ENCODE measurements around the gene SP3.
A peak's percentile ranks its signal among the peaks of the same experiment; 100 is the strongest.
"Not testable (repeated sequence)": the region's sequence is repeated elsewhere in the genome, so short reads cannot be mapped to it uniquely, and the experiment has no call there.

The SP3 gene

DNA sequence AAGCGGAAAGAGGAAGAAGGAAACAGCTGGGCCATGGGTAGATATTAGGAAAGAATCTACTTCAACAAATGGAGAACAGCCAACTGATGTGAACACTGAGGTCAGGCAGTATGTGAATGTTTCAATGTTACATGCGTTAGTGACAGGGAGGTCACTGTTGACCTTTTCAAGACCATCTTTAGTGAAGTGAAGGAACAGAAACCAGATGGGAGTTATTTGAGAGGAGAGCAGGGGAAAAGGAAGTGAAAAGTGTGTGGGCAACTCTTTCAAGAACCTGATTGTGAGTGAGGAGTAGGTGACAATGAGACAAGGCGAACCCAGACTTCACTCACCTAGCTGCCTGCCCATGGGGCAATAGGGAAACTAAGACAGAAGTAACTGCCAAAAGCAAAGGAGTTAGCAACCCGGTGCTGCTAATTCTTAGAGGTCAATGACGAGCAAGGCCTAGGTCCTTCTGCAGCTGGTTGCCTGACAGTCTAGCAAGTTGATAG, 67.0 kb downstream of the SP3 start:
- in situ Hi-C loops (cut with MboI; ENCODE audit: low sequenced_read_pairs), result no loop called here
- H3K9me3 ChIP-seq, result no peaks in the 10 kb centered on the region
- H3K4me1 ChIP-seq, result no peaks in the 10 kb centered on the region
- no peak for DNase-seq (ENCODE audit: low spot score in 2 of 2)
- no peak overlapping the region for H3K4me3 ChIP-seq
- no peaks in the 10 kb centered on the region for H3K27me3 ChIP-seq (ENCODE audit: low read depth)
- no peaks in the 10 kb centered on the region for H3K36me3 ChIP-seq (replicated peaks)

DNA sequence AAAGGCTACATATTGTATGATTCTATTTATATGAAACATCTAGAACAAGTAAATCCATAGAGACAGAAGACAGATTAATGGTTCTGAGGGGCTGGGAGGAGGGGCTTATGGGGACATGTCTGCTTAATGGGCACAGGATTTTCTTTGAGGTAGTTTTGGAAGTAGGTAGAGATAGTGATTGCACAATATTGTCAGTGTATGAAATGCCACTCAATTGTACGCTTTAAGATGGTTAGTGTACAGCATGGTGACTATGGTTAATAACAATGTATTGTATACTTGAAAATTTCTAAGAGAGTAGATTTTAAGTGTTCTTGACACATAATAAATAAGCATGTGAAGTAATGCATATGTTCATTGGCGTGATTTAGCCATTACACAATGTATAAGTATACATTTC, 68.4 kb downstream of the SP3 start:
- in situ Hi-C loops (cut with MboI; ENCODE audit: low sequenced_read_pairs), result no loop called here

DNA sequence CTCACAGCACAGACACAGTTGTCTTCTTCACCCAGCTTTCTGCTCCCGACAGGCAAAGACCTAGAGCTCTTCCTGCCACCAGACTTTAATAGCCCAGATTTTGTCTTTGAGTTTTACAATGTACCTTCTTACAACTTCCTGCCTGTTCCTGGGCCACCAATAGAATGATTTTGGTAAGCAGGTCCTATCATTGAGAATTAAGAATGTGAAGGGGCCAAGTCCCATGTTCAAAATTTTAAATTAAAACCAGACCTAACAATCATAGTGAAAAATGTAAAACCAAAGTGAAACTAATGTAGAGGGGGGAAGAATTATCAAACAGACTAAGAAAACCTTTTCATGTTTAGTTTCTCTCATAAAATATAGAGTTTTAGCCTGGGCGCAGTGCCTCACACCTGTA, 72.8 kb downstream of the SP3 start:
- no peak for DNase-seq (ENCODE audit: low spot score in 2 of 2)
- Histone ChIP-seq H3K4me1 (no peaks in the 10 kb centered on the region), H3K9me3 (peaks cover 10% of the 10 kb centered on the region), H3K36me3 (replicated peaks) (no peaks in the 10 kb centered on the region), H3K27me3 (ENCODE audit: low read depth) (no peaks in the 10 kb centered on the region), H3K4me3 (no peak overlapping the region)
- in situ Hi-C loops (cut with MboI; ENCODE audit: low sequenced_read_pairs), result no loop called here

More for the DNA sequence above, 68.4 kb downstream of the SP3 start:
- no peaks in the 10 kb centered on the region for H3K36me3 ChIP-seq (replicated peaks)
- no peaks in the 10 kb centered on the region for H3K9me3 ChIP-seq
- H3K4me1 ChIP-seq, result no peaks in the 10 kb centered on the region
- H3K27me3 ChIP-seq (ENCODE audit: low read depth), result no peaks in the 10 kb centered on the region
- DNase-seq (ENCODE audit: low spot score in 2 of 2), result no peak
- no peak overlapping the region for H3K4me3 ChIP-seq

DNA sequence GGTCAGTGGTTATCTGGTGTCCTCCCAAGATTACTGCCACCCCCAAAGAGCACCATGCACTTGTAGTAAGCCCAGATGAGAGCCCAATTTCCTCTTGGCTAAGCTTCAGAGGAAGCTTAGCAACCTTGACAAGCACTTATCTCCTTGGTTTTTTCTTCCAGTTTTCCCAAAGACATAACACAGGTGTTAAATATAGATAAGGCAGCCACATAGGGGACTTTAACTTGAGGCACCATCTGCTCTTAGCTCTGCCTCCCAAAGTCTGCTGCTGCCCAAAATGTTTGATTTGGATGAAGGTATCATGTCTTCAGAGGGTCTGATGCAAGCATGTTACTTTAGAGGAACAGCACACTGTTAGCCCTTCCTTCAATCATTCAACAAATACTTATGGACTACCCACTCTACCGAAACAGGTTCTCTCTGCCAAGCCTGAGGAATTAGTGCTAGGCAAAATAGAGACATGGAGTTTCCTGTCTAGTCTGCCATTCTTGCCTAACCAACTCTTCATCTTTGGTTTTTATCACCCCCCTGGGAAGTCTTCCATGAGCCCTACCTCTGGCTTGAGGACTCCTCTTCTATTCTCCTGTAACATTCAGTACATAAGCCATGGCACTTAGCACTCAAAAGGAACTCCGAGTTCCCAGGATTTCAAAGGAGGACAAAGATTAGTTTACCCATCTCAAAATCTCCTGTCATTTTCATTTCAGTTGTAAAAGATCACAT, 73.7 kb downstream of the SP3 start:
- Histone ChIP-seq H3K27me3 (ENCODE audit: low read depth) (no peaks in the 10 kb centered on the region), H3K9me3 (peaks cover 10% of the 10 kb centered on the region), H3K36me3 (replicated peaks) (no peaks in the 10 kb centered on the region), H3K4me1 (0 out of 2 replicates have a peak, but pooled peaks cover 2% of the 10 kb centered on the region), H3K4me3 (no peak overlapping the region)
- in situ Hi-C loops (cut with MboI; ENCODE audit: low sequenced_read_pairs), result no loop called here
- DNase-seq (ENCODE audit: low spot score in 2 of 2), result no peak

DNA sequence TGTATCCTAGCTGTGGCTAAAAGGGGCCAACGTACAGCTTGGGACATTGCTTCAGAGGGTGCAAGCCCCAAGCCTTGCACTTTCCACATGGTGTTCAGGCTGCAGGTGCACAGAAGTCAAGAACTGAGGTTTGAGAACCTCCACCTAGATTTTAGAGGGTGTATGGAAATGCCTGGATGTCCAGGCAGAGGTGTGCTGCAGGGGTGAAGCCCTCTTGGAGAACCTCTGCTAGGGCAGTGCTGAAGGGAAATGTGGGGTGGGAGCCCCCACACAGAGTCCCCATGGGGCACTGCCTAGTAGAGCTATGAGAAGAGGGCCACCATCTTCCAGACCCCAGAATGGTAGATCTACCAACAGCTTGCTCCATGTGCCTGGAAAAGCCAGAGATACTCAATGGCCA, 75.7 kb downstream of the SP3 start:
- H3K27me3 ChIP-seq (ENCODE audit: low read depth); DNase-seq (ENCODE audit: low spot score in 2 of 2); H3K36me3 ChIP-seq (replicated peaks); in situ Hi-C loops (cut with MboI; ENCODE audit: low sequenced_read_pairs); H3K4me3 ChIP-seq; H3K4me1 ChIP-seq: not testable (repeated sequence)
- peaks cover 10% of the 10 kb centered on the region for H3K9me3 ChIP-seq

DNA sequence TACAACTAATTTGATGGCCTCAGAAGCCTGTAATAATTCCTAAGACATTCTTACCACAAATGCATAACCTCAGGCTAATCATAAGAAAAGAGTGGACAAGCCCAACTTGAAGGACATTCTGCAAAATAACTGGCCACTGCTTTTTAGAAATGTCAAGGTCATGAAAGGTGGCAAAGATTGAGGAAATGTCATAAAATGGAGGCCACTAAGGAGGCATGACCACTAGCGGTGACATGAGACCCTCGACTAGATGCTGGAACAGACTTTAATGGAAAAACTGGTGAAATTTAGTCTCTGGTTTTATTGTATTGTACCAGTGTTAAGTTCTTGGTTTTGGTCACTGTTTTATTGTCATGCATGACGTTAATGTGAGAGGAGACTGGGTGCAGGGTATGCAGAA, 78.6 kb downstream of the SP3 start:
- Histone ChIP-seq H3K36me3 (replicated peaks) (no peaks in the 10 kb centered on the region), H3K9me3 (peaks cover 10% of the 10 kb centered on the region), H3K4me1 (0 out of 2 replicates have a peak, but pooled peaks cover 2% of the 10 kb centered on the region), H3K27me3 (ENCODE audit: low read depth) (no peaks in the 10 kb centered on the region), H3K4me3 (no peak overlapping the region)
- in situ Hi-C loops (cut with MboI; ENCODE audit: low sequenced_read_pairs), result no loop called here
- no peak for DNase-seq (ENCODE audit: low spot score in 2 of 2)

DNA sequence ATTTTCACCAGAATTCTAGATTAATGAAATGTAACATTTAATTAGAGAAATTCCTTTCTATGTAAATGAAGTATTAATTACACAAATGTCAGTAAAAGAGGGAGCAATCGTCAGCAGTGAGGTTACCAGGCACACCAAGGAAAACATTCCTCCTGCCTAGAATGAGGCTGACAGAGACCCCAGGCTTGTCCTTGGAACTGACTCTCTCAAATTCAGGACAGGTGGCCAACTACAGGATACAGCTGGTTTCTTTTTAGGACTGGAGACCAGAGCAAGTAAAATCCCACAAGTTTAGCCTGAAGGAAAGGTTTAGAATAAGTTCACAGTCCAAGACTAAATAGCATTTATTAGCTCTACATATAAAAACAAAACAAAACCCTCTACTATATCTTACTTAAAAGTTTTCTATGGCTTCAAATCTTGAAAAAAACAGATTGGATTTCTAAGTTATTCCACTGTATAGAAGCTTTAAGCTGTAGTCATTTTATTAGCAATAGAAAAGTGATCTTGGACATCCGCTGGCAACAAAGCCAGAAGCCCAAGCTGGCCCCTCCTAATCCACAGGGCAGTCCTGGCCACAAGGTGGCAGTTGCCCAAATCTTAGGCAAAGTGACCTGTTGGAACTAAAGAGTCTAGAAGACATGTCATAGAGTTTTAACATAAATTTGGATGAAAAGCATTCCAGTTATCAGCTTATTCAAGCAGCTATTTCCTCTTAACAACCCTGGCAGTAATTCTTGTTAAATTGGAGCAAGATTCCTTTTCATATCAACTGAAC, 81.0 kb downstream of the SP3 start:
- in situ Hi-C loops (cut with MboI; ENCODE audit: low sequenced_read_pairs), result no loop called here

DNA sequence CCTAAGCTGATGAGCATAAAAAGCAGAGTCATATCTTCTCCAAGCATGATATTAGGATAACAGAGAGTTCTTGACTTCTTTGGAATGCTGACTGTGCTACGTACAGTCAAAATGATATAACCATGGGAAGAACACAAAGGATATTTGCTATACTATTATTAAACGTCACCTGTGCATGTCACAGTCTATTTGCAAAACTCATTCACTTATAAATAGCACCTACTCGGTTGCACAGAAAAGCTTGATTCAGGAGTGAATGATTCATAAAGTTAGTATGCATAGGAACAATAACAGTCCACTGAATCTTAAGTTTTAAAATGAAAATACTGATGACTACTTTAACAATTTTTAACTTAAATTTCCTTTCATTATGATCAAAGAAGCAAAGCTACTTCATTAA, 83.3 kb downstream of the SP3 start:
- no peak overlapping the region for H3K4me3 ChIP-seq
- H3K27me3 ChIP-seq (ENCODE audit: low read depth), result no peaks in the 10 kb centered on the region
- no peaks in the 10 kb centered on the region for H3K36me3 ChIP-seq (replicated peaks)
- no peak for DNase-seq (ENCODE audit: low spot score in 2 of 2)
- in situ Hi-C loops (cut with MboI; ENCODE audit: low sequenced_read_pairs), result no loop called here
- H3K4me1 ChIP-seq, result 0 out of 2 replicates have a peak, but pooled peaks cover 2% of the 10 kb centered on the region
- H3K9me3 ChIP-seq, result no peaks in the 10 kb centered on the region

More for the DNA sequence above, 81.0 kb downstream of the SP3 start:
- DNase-seq (ENCODE audit: low spot score in 2 of 2), result peak; percentile 34 to 66
- 0 out of 2 replicates have a peak, but pooled peaks cover 2% of the 10 kb centered on the region for H3K4me1 ChIP-seq
- no peaks in the 10 kb centered on the region for H3K27me3 ChIP-seq (ENCODE audit: low read depth)
- peaks cover 2% of the 10 kb centered on the region; the same call in 1 of the 2 replicates for H3K9me3 ChIP-seq
- no peak overlapping the region for H3K4me3 ChIP-seq
- H3K36me3 ChIP-seq (replicated peaks), result no peaks in the 10 kb centered on the region

DNA sequence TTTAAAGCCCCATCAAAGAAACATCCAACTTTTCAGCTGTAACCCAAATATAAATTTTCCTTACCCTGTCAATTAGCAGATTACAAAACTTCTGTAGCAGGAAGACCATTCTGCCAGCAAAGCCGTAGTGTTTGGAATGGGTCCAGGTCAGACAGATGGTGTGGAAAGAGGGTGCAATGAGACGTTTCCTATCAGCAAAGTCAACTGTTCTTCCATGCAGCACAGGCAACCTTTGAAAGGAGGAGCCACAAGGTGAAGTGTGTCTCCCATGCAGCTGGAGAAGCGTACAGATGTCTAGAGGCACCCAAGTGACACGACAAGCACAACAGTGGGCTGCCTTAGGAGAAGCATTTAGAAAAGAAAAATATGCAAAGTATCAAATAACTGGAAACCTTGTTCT, 83.7 kb downstream of the SP3 start:
- no peaks in the 10 kb centered on the region for H3K27me3 ChIP-seq (ENCODE audit: low read depth)
- 0 out of 2 replicates have a peak, but pooled peaks cover under 1% of the 10 kb centered on the region for H3K4me1 ChIP-seq
- no peak overlapping the region for H3K4me3 ChIP-seq
- in situ Hi-C loops (cut with MboI; ENCODE audit: low sequenced_read_pairs), result no loop called here
- no peaks in the 10 kb centered on the region for H3K9me3 ChIP-seq
- H3K36me3 ChIP-seq (replicated peaks), result no peaks in the 10 kb centered on the region
- DNase-seq (ENCODE audit: low spot score in 2 of 2), result no peak

DNA sequence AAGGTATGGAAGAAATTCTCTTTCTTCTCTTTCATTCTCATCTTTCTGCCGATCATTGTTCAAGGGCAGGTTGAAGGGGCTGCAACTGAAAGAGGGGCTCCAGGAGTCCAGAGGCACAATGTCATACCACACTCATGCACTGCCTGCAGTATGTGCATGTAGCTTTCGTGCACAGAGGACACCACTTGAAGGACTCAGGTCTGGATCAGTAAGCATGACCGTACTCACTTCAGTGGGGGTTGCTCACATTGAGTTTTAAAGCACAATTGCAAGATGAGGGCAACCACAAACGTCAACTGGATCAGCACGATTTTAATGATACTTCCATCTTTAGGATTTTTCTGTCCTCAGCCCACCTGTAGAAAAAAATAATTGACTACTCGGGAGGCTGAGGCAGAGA, 84.6 kb downstream of the SP3 start:
- in situ Hi-C loops (cut with MboI; ENCODE audit: low sequenced_read_pairs), result no loop called here
- DNase-seq (ENCODE audit: low spot score in 2 of 2), result no peak

DNA sequence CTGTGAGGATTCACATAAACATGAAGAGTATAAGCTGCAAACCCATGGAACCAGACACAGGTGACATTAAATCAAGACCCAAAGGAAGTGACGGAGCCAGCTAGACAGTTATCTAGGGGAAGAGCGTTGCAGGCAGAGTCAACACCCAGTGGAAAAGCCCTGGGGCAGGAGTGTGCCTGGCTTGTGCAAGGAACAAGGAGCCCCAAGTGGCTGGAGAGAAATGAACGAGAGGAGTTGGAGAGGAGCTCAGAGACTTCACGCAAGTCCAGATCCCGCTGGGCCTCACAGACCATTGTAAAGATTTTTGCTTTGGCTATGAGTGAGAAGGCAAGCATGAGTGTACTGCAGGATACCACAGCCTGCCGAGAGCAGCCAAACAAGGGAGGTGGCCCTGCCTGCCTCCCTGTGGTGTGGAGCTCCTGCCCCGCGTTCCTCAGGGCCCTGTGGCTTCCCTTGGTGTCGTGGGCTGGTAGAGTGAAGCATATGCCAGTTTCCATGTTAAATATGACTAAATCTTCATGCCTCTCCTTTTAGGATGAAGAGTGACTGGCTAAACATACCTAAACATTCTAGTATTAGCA, 88.2 kb downstream of the SP3 start:
- no peaks in the 10 kb centered on the region for H3K36me3 ChIP-seq (replicated peaks)
- no peaks in the 10 kb centered on the region for H3K27me3 ChIP-seq (ENCODE audit: low read depth)
- no peaks in the 10 kb centered on the region for H3K4me1 ChIP-seq
- in situ Hi-C loops (cut with MboI; ENCODE audit: low sequenced_read_pairs), result no loop called here
- no peak overlapping the region for H3K4me3 ChIP-seq
- no peak for DNase-seq (ENCODE audit: low spot score in 2 of 2)
- no peaks in the 10 kb centered on the region for H3K9me3 ChIP-seq

More for the DNA sequence above, 84.6 kb downstream of the SP3 start:
- Histone ChIP-seq H3K9me3 (no peaks in the 10 kb centered on the region), H3K4me1 (no peaks in the 10 kb centered on the region), H3K27me3 (ENCODE audit: low read depth) (no peaks in the 10 kb centered on the region), H3K36me3 (replicated peaks) (no peaks in the 10 kb centered on the region), H3K4me3 (no peak overlapping the region)

DNA sequence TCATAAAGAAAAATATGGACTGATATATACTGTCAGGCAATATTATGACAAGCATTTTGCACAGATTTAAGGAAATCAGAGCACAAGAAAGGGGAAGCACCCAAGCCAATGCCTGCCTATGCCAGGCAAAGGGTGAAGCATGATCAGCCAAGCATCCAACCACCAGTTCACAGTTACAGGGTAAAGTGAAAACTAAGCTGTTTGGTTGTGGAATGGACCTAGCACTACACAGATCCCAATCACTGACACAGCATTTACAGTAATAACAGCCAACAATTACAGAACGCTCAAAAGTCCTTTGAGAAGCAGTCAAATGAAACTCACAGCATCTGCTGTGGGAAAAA, 90.3 kb downstream of the SP3 start:
- in situ Hi-C loops (cut with MboI; ENCODE audit: low sequenced_read_pairs), result no loop called here
- H3K9me3 ChIP-seq, result no peaks in the 10 kb centered on the region
- DNase-seq (ENCODE audit: low spot score in 2 of 2), result no peak
- H3K36me3 ChIP-seq (replicated peaks), result no peaks in the 10 kb centered on the region
- H3K27me3 ChIP-seq (ENCODE audit: low read depth), result no peaks in the 10 kb centered on the region
- no peaks in the 10 kb centered on the region for H3K4me1 ChIP-seq
- no peak overlapping the region for H3K4me3 ChIP-seq

DNA sequence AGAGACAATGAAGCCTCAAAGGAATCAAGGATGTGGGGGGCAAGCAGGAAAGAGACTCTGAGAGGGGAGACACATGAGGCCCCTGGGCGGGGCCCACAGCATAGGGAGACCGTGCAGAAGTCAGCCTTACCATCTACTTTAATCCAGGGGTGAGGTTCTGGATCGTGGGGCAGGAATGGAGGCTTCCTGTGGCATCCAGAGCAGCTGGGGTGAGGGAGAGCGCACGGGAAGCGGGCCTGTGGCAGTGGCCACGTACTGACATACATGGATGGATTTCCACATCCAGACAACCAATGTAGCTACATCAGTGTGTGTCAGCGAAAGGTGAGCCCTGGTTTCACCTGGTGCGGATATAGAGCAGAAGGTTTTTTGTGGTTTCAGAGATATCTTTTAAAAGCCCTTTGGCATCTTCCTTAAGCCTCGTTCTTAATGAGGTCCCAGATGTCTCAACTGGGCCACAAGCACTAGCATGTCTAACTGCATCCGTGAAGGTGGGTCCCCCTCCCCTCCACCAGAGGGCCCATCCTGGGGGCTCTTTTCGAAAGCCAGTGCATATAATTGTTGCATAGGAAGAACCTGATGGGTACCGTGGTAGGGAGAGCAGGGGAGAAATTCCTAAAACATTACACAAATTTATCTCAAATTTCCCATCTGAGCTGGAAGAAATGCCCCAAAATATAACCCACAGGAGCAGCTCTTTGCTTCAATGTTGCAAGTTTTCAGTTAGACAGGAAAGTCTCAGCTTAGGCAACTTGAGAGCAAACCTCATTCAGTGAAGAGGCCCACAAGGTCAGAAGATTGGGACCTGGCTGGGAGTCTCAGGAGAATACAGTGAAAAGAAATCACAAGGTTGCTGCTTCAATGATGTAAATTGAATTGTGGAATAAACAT, 90.9 kb downstream of the SP3 start:
- H3K36me3 ChIP-seq (replicated peaks), result no peaks in the 10 kb centered on the region
- H3K4me3 ChIP-seq, result no peak overlapping the region
- DNase-seq (ENCODE audit: low spot score in 2 of 2), result no peak
- no peaks in the 10 kb centered on the region; the same call in 1 of the 2 replicates for H3K4me1 ChIP-seq
- in situ Hi-C loops (cut with MboI; ENCODE audit: low sequenced_read_pairs), result no loop called here
- H3K27me3 ChIP-seq (ENCODE audit: low read depth), result no peaks in the 10 kb centered on the region
- H3K9me3 ChIP-seq, result no peaks in the 10 kb centered on the region
